ENCODE results near the gene NLGN3.

DNA sequence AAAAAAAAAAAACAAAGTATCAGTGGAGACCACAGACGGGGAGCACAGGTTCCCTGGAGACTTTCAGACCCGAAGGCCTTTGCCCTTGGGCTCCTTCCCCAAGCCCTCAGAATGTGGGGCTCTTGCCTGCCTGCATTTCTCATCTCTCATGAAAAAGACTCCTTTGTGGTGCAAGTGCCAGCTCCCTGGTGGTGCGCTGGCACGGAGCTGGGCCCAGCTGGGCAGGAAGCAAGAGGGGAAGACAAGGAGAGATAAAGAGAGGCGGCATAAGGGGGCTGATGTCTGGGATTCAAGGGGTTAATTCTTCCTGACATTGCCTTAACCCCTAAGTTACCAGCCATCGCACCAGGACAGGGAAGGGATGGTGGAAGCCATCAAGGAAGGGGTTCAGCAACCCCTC, 21.8 kb downstream of the NLGN3 start:
- TF ChIP-seq POLR2AphosphoS5 (IDR thresholded peaks at IDR 0.05; ENCODE audit: low read depth, low read length) = no peak
- TF ChIP-seq, protein P1, sequence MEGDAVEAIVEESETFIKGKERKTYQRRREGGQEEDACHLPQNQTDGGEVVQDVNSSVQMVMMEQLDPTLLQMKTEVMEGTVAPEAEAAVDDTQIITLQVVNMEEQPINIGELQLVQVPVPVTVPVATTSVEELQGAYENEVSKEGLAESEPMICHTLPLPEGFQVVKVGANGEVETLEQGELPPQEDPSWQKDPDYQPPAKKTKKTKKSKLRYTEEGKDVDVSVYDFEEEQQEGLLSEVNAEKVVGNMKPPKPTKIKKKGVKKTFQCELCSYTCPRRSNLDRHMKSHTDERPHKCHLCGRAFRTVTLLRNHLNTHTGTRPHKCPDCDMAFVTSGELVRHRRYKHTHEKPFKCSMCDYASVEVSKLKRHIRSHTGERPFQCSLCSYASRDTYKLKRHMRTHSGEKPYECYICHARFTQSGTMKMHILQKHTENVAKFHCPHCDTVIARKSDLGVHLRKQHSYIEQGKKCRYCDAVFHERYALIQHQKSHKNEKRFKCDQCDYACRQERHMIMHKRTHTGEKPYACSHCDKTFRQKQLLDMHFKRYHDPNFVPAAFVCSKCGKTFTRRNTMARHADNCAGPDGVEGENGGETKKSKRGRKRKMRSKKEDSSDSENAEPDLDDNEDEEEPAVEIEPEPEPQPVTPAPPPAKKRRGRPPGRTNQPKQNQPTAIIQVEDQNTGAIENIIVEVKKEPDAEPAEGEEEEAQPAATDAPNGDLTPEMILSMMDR (IDR thresholded peaks at IDR 0.05) = no peak

All from Panc1 (cell line).